ENCODE measurements around the gene DENND2C.
"Not testable (repeated sequence)": the region's sequence is repeated elsewhere in the genome, so short reads cannot be mapped to it uniquely, and the experiment has no call there.

Gene DENND2C

GRCh38 chr1:114597949-114598348 is 71.9 kb downstream of the DENND2C start:
- DNase-seq (ENCODE audit: low spot score): no peak

- DNase-seq (ENCODE audit: low spot score): no peak
Observed at GRCh38 chr1:114595602-114596001, 74.2 kb downstream of the DENND2C start.

GRCh38 chr1:114594046-114594445 is 75.8 kb downstream of the DENND2C start:
- no peak for DNase-seq (ENCODE audit: low spot score)

- DNase-seq (ENCODE audit: low spot score): no peak
Observed at GRCh38 chr1:114589122-114589521, 80.7 kb downstream of the DENND2C start.

GRCh38 chr1:114588196-114588689 is 81.6 kb downstream of the DENND2C start:
- no peak for DNase-seq (ENCODE audit: low spot score)

- DNase-seq (ENCODE audit: low spot score): no peak
Observed at GRCh38 chr1:114587203-114587991, 82.5 kb downstream of the DENND2C start.

GRCh38 chr1:114586513-114587047 is 83.3 kb downstream of the DENND2C start:
- no peak for DNase-seq (ENCODE audit: low spot score)

- DNase-seq (ENCODE audit: low spot score): no peak
Observed at GRCh38 chr1:114585231-114585630, 84.6 kb downstream of the DENND2C start.

GRCh38 chr1:114581335-114582287 is 88.2 kb downstream of the DENND2C start, which contains the start of gene BCAS2:
BCAS2 (minus strand) TSS chr1:114581615; CDS start chr1:114581591, 24 bp downstream.
- DNase-seq (ENCODE audit: low spot score): peak; percentile 95

GRCh38 chr1:114574365-114574764 is 95.5 kb downstream of the DENND2C start:
- no peak for DNase-seq (ENCODE audit: low spot score)

- DNase-seq (ENCODE audit: low spot score): no peak
Observed at GRCh38 chr1:114564141-114564540, 105.7 kb downstream of the DENND2C start.

- not testable (repeated sequence) for DNase-seq (ENCODE audit: low spot score)
Observed at GRCh38 chr1:114562978-114563510, 106.8 kb downstream of the DENND2C start.

GRCh38 chr1:114561333-114561732 is 108.5 kb downstream of the DENND2C start:
- no peak for DNase-seq (ENCODE audit: low spot score)

- no peak for DNase-seq (ENCODE audit: low spot score)
Observed at GRCh38 chr1:114559356-114559755, 110.5 kb downstream of the DENND2C start.

- DNase-seq (ENCODE audit: low spot score): peak; percentile 27
Observed at GRCh38 chr1:114558544-114558943, 111.3 kb downstream of the DENND2C start.

GRCh38 chr1:114554577-114554976 is 115.3 kb downstream of the DENND2C start:
- DNase-seq (ENCODE audit: low spot score): no peak

- no peak for DNase-seq (ENCODE audit: low spot score)
Observed at GRCh38 chr1:114552106-114552639, 117.7 kb downstream of the DENND2C start.

- DNase-seq (ENCODE audit: low spot score): no peak
Observed at GRCh38 chr1:114551400-114551799, 118.4 kb downstream of the DENND2C start.

GRCh38 chr1:114550336-114550735 is 119.5 kb downstream of the DENND2C start:
- no peak for DNase-seq (ENCODE audit: low spot score)

GRCh38 chr1:114549137-114549536 is 120.7 kb downstream of the DENND2C start:
- no peak for DNase-seq (ENCODE audit: low spot score)

- DNase-seq (ENCODE audit: low spot score): no peak
Observed at GRCh38 chr1:114547076-114547475, 122.8 kb downstream of the DENND2C start.

- DNase-seq (ENCODE audit: low spot score): no peak
Observed at GRCh38 chr1:114545796-114546195, 124.1 kb downstream of the DENND2C start.
